ENCODE data around the gene PARP14. TPM values are rescaled to one million over a fixed set of nuclear protein-coding genes. Genes with fewer than 3 reads are reported as not detected.

The PARP14 gene
- total RNA-seq, 1 experiment from 2014 or later = 46.0 TPM

DNA sequence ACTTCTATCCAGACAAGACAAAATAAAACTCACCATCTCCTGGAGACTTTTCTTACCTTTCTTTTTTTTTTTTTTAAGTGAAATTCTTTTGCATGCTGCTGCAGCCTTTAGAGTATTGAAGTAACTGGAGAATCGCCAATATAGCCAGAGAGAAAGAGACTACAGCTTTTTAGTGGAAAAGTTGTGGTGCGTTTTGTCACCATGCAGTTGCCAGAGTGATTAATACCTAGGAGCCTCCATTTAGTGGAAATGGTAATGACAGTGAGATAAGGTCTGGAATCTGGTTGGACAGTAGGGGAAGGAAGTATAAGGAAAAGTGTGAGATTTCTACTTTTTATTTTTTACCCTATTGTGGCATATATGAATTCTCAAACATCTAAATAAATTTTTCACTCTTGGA lies 18.1 kb upstream of the PARP14 start:
- no peak for DNase-seq (ENCODE audit: low read depth, low spot score)
- Histone ChIP-seq H3K4me3 (ENCODE audit: low read depth in 2 of 2, low read length in 2 of 2) (no peak overlapping the region), H3K36me3 (ENCODE audit: control insufficient read depth, insufficient read depth, low read length) (no peaks in the 10 kb centered on the region), H3K27ac (ENCODE audit: low read length) (no peak overlapping the region), H3K27me3 (ENCODE audit: control insufficient read depth, insufficient read depth, low read length) (no peaks in the 10 kb centered on the region), H3K4me1 (ENCODE audit: control insufficient read depth, insufficient read depth, low read length) (no peaks in the 10 kb centered on the region), H3K9me3 (ENCODE audit: control insufficient read depth, insufficient read depth, low read depth, low read length) (no peaks in the 10 kb centered on the region)
- ATAC-seq = no peak
- ChIA-PET POLR2A (no interaction called here), CTCF (interaction anchor here (0.7 kb wide), 1 partner anchor 227 kb away, joined by 5 read pairs; no protein-coding TSS in a partner anchor)
- BruUV-seq (replicated peaks) = no TSS peak
- in situ Hi-C loops (cut with HindIII; ENCODE audit: low pct_unique_long_range_greater_than_20kb, low sequenced_read_pairs) = no loop called here
- TF ChIP-seq POLR2AphosphoS5 (IDR thresholded peaks at IDR 0.05; ENCODE audit: low read depth, low read length) = no peak
- TF ChIP-seq, protein P1, sequence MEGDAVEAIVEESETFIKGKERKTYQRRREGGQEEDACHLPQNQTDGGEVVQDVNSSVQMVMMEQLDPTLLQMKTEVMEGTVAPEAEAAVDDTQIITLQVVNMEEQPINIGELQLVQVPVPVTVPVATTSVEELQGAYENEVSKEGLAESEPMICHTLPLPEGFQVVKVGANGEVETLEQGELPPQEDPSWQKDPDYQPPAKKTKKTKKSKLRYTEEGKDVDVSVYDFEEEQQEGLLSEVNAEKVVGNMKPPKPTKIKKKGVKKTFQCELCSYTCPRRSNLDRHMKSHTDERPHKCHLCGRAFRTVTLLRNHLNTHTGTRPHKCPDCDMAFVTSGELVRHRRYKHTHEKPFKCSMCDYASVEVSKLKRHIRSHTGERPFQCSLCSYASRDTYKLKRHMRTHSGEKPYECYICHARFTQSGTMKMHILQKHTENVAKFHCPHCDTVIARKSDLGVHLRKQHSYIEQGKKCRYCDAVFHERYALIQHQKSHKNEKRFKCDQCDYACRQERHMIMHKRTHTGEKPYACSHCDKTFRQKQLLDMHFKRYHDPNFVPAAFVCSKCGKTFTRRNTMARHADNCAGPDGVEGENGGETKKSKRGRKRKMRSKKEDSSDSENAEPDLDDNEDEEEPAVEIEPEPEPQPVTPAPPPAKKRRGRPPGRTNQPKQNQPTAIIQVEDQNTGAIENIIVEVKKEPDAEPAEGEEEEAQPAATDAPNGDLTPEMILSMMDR (IDR thresholded peaks at IDR 0.05) = no peak
- TF ChIP-seq TCF7L2 (IDR thresholded peaks at IDR 0.05; ENCODE audit: low read depth, low read length) = no peak
- TF ChIP-seq, protein P2, sequence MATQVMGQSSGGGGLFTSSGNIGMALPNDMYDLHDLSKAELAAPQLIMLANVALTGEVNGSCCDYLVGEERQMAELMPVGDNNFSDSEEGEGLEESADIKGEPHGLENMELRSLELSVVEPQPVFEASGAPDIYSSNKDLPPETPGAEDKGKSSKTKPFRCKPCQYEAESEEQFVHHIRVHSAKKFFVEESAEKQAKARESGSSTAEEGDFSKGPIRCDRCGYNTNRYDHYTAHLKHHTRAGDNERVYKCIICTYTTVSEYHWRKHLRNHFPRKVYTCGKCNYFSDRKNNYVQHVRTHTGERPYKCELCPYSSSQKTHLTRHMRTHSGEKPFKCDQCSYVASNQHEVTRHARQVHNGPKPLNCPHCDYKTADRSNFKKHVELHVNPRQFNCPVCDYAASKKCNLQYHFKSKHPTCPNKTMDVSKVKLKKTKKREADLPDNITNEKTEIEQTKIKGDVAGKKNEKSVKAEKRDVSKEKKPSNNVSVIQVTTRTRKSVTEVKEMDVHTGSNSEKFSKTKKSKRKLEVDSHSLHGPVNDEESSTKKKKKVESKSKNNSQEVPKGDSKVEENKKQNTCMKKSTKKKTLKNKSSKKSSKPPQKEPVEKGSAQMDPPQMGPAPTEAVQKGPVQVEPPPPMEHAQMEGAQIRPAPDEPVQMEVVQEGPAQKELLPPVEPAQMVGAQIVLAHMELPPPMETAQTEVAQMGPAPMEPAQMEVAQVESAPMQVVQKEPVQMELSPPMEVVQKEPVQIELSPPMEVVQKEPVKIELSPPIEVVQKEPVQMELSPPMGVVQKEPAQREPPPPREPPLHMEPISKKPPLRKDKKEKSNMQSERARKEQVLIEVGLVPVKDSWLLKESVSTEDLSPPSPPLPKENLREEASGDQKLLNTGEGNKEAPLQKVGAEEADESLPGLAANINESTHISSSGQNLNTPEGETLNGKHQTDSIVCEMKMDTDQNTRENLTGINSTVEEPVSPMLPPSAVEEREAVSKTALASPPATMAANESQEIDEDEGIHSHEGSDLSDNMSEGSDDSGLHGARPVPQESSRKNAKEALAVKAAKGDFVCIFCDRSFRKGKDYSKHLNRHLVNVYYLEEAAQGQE (IDR thresholded peaks at IDR 0.05; ENCODE audit: insufficient read depth in 1 of 2, low read depth in 2 of 2, low read length in 1 of 2) = no peak
- no peak for TF ChIP-seq SIN3A (IDR thresholded peaks at IDR 0.05; ENCODE audit: borderline replicate concordance, insufficient read depth, low read depth, low read length)
- intact Hi-C loops (cut with micrococcal nuclease; ENCODE audit: unreplicated experiment) = no loop called here

DNA sequence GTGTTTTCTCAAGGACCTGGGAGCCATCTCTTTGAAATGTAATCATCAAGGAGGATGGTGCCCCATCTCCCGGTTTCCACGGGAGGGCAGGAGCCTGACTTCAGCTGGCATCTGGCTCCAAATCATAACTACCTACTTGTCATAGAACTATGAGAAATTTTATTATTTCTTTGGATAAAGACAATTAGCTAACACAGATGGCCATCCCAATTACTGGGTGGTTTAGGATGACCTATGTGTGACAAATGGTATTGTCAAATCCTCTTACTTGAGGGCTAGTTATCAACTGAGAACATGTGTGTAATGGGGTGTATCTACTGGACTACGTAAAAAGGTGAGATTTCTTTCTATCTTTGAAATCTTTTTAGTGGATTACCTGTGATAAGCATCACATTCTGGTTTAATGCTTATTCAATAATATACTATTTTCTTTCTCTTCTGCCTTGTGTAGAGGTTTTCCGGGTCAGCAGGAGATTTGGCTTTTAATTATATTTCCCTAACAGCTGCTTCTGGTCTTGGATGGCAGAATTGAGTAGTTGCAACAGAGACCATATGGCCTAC lies 15.3 kb upstream of the PARP14 start:
- DNase-seq (ENCODE audit: low read depth, low spot score) (no peak), ATAC-seq (no peak)
- Histone ChIP-seq H3K4me3 (ENCODE audit: low read depth in 2 of 2, low read length in 2 of 2) (no peak overlapping the region), H3K27ac (ENCODE audit: low read length) (no peak overlapping the region), H3K9me3 (ENCODE audit: control insufficient read depth, insufficient read depth, low read depth, low read length) (no peaks in the 10 kb centered on the region), H3K4me1 (ENCODE audit: control insufficient read depth, insufficient read depth, low read length) (peaks cover 11% of the 10 kb centered on the region), H3K27me3 (ENCODE audit: control insufficient read depth, insufficient read depth, low read length) (no peaks in the 10 kb centered on the region), H3K36me3 (ENCODE audit: control insufficient read depth, insufficient read depth, low read length) (no peaks in the 10 kb centered on the region)
- intact Hi-C loops (cut with micrococcal nuclease; ENCODE audit: unreplicated experiment) (no loop called here), in situ Hi-C loops (cut with HindIII; ENCODE audit: low pct_unique_long_range_greater_than_20kb, low sequenced_read_pairs) (no loop called here)
- TF ChIP-seq, protein P2 (IDR thresholded peaks at IDR 0.05; ENCODE audit: insufficient read depth in 1 of 2, low read depth in 2 of 2, low read length in 1 of 2) = no peak
- TF ChIP-seq TCF7L2 (IDR thresholded peaks at IDR 0.05; ENCODE audit: low read depth, low read length) (no peak), SIN3A (IDR thresholded peaks at IDR 0.05; ENCODE audit: borderline replicate concordance, insufficient read depth, low read depth, low read length) (no peak), POLR2AphosphoS5 (IDR thresholded peaks at IDR 0.05; ENCODE audit: low read depth, low read length) (no peak)
- TF ChIP-seq, protein P1 (IDR thresholded peaks at IDR 0.05) = no peak
- BruUV-seq (replicated peaks) = no TSS peak
- CTCF ChIA-PET = no interaction called here
- POLR2A ChIA-PET = no interaction called here

Data from Panc1 (cell line).